ENCODE data around the gene LRRC72.
A peak's percentile ranks its signal among the peaks of the same experiment; 100 is the strongest.

DNA sequence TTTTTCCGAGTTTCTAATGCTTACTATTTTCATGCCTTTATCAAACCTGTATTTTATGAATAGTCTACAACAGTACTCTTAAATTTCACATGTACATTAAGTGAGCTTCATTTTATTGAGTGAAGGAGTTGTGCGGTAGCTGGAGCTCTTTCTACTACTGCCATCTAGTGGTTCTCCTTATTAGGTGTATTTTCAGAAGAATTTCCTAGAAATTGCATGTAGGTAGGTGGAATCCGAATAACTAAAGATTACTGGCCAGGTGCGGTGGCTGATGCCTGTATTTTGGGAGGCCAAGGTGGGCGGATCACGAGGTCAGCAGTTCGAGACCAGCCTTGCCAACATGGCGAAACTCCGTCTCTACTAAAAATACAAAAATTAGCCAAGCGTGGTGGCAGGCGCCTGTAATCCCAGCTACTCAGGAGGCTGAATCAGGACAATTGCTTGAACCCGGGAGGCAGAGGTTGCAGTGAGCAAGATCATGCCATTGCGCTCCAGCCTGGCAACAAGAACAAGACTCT is 38.3 kb downstream of the LRRC72 start:
- TF ChIP-seq, protein P1, sequence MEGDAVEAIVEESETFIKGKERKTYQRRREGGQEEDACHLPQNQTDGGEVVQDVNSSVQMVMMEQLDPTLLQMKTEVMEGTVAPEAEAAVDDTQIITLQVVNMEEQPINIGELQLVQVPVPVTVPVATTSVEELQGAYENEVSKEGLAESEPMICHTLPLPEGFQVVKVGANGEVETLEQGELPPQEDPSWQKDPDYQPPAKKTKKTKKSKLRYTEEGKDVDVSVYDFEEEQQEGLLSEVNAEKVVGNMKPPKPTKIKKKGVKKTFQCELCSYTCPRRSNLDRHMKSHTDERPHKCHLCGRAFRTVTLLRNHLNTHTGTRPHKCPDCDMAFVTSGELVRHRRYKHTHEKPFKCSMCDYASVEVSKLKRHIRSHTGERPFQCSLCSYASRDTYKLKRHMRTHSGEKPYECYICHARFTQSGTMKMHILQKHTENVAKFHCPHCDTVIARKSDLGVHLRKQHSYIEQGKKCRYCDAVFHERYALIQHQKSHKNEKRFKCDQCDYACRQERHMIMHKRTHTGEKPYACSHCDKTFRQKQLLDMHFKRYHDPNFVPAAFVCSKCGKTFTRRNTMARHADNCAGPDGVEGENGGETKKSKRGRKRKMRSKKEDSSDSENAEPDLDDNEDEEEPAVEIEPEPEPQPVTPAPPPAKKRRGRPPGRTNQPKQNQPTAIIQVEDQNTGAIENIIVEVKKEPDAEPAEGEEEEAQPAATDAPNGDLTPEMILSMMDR (IDR thresholded peaks at IDR 0.05), result peak; percentile 28 to 76 (median 76)
- TF ChIP-seq POLR2AphosphoS5 (IDR thresholded peaks at IDR 0.05), result no peak
- TF ChIP-seq POLR2A (IDR thresholded peaks at IDR 0.05), result no peak

Data from breast epithelium (tissue), 3 donors.